GM21360 (cell line): Measurements from ENCODE around the gene KCNJ12.
"Not testable (repeated sequence)": the region's sequence is repeated elsewhere in the genome, so short reads cannot be mapped to it uniquely, and the experiment has no call there.

Experiments
- ATAC-seq: cut with Tn5 transposase; IDR thresholded peaks from one replicate; pipeline ENCODE4 v1.9.1; 2021; ENCODE audit warnings: mild to moderate bottlenecking, moderate library complexity; ENCODE audit not compliant: unreplicated experiment

KCNJ12 gene

DNA sequence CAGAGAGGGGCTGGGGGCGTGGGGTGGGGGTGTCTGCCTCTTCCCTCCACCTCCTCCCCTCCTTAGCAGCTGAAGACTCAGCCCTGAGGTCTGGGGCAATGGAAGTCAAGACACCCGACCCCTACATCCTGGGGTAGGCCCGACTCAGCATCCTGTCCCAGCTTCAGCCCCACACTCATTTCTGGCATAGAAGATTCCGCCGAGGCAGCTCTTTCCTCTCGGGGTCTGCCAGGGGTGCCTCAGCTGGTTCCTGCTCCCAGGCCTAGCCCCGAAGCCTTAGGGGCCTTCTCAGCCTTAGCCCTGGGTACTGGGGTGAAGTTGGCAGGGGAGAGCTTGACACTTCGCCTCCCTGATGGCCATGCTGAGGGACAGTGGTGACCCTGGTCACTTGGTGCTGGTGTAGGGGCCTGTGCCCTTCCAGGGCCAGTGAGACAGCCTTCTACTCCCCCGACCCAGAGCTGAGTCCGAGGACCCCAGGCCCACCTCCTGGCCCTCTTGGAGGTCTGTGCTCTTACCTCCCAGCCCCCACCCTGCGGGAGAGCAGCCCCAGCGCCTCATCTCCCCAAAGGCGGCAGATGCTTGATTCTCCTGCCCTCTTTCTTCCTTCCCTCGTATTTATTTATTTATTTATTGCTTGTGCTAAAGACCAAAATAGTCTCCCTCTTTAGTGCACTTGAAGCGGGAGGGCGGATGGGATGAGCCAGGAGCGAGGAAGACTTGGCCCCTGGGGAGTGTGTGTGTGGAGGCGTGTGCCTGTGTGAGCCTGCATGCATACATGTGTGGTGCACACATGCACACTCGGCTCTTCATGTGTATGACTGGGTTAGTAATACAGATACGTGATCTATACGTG lies 42.5 kb downstream of the KCNJ12 start:
- no peak for ATAC-seq

DNA sequence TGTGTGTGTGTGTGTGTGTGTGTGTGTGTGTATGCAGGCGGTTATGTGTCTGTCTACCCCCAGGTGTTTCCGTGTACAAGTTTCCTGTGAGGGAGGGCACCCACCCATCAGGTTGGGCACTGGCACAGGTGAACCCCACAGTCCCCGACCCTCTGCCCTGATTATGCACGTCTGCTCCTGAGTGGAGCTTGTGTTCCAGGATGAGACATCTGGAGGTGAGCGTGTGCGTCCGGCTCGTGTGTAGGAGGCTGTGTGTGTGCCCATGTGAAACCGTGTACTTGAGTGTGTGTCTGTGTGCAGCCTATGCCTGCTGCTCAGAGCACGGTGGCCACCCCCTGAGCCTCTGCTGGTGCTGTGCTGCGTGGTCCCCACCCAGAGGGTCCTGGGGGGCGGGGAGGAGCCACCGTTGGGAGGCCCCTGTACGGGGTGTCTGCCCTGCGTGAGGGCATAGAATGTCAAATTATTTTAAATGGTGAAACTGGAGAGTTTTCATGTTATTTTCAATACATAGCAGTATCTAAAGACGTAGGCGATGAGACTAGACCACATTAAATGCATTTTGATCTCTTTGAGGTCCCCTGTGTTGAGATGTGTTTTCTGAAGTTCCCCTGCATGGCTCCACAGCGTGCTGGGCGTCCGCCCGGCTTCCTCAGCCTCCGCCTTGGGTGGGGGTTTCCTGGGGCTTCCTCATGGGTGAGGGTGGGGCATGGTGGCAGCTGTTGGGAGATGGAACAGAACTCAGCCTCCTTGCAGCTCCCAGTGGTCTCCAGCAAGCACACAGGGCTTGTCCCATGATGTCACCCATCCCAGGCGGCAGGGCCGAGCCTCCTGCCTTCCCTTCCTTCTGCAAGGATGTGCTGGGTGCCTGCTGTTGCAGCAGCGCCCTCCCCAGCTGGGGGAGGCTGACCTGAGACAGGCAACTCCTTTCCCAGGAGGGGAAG lies 43.4 kb downstream of the KCNJ12 start:
- no peak for ATAC-seq

DNA sequence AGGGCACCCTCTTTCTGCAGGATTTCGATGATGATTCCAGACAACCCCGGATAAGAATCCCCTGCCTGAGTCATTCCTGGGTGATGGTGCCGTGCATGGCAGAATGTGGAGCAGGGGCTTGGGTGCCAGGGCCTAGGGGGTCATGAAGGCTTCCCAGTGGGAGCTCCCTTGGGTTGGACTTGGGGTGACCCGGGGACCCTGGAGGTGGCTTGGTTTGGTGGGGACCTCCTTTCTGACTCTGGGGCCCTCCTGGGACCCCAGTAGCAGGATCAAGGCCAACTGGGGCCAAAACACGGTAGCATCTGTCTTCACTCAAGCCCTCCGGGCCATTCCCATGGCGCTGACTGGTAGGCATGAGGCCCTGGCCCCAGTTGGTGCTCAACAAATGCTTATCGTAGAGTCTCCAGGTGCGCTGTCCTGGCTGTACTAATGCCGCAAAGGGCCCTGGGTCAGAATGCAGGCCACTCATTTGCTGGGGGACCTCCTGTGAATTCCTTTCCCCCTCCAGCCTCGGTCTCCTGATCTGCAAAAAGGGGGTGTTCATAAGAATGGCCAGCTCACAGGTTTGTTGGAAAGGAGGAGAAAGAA lies 44.4 kb downstream of the KCNJ12 start:
- not testable (repeated sequence) for ATAC-seq

DNA sequence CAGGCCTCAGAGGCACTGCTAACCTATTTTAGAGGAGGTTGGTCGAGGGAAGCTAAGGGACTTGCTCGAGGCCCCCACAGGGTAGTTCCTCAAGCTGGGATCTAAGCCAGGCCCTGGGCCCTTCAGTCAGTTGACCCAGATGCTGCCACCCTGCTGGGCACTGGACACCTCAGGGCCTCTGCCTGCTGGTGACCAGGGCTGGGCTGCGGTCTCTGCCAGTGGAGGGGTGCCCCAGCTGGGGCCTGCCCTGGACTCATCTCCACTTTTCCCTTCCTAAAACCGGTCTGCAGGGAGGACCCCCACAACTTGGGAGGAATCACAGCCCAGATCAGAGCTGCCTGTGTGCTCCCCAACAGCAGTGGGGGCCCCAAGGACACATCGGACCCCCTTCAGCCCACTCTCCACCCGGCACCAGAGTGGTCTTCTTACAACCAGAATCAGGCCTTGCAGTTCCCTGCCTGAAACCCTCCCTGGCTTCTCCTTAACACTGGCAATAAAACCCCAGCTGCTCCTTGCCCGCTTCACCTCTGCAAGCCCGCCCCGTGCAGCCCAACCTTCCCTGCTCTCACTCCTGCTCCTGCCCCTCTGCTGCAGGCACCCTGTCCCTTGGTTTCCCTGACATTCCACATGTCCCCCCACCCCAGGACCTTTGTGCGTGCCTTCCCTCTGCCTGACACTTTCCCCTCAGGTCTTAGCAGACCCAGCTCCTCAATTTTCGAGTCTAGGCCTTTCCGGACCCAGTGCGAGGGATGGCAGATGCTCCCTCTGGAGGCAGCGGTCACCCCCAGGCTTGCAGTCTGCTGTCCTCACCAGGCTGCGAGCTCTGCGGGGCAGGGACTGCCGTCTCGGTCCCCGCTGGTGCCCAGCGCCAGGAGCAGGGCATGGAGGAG lies 45.5 kb downstream of the KCNJ12 start:
- ATAC-seq = not testable (repeated sequence)

DNA sequence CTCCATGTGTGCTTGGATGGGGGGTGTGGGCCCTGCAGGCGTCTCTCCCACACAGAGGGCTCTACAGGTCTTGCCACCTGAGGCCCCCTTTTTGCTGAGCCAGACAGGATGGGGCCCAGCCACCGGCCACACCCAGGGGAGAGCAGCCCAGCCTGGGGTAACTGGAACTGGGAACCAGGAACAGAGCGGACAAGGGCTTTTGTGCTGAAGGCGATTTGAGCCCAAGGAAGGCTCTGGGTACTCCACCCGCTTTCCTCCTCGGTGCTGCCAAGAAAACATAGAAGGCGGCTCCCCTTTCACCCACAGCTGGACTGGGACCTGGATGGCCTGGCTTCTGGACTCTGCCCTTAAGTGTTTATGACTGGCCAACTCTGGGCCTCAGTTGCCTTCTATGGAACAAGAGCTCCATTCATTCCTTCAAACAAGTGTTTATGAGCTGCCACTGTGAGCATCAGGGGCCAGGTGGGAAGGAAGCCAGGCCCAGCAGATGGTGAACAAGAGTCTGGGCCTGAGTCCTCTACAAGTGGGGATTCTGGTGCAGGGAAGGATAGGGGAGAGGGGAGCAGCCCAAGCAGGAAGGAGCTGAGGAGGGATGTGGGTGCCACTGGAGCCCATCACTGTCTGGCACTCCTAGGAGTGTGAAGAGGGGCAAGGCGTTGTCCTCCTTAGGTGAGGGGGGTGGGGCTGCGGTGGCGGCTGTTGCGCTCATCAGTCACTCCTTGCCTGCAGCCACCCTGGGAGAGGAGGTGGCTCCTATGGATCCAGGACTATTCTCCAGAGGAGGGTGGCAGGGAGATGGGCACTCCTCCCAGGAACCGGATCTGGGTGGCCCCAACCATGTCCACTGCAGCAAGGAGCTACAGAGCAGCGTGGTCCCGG lies 46.4 kb downstream of the KCNJ12 start:
- not testable (repeated sequence) for ATAC-seq

DNA sequence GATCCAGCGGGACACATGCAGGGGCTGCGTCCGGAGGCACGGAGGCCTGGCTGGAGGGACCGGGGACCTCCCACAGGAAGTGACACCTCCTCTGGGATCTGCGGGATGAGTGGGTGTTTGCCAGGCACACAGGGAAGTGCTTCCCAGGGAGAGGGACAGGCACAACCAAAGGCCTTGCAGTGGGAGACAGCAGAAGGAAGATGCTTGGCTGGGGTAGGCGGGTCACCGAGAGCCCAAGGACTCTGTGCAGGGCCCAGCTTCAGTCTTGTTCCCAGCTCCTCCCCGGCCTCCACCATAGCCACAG lies 47.0 kb downstream of the KCNJ12 start:
- not testable (repeated sequence) for ATAC-seq

DNA sequence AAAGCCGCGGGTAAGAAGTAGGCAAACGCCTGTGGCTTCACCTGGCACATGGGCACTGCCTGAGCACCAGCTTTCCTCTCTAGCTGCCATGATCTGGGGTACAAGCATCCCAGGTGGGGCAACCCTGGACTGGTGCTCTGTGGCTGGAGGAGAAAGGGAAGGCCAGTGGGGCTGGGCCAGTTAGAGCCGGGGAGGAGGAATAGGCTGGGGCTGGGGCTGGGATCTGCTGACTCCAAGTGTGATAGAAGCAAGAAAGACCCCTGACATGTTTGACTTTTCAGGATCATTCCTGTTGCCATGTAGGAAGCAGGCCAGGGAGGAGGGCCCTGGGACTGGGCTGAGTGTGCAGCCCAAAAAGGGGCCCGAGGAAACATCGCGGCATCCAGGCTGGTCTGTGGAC lies 48.5 kb downstream of the KCNJ12 start:
- ATAC-seq = not testable (repeated sequence)

DNA sequence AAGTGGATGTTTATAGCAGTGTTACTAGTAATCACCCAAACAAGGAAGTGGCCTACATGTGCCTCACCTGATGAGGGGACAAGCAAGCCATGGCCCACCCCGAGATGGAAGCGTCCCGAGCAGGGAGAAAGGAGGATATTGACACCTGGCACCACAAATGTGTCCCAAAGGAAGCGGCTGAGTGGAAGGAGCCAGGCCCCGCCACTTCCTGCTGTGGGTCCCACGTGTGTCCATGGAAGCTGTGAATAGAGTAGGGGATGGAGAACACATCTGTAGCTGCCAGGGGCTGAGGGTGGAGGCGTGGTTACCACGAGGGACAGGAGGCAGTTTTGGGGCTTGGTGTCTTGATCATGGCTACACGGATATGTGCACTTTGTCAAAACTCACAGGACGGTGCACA lies 49.2 kb downstream of the KCNJ12 start:
- no peak for ATAC-seq

DNA sequence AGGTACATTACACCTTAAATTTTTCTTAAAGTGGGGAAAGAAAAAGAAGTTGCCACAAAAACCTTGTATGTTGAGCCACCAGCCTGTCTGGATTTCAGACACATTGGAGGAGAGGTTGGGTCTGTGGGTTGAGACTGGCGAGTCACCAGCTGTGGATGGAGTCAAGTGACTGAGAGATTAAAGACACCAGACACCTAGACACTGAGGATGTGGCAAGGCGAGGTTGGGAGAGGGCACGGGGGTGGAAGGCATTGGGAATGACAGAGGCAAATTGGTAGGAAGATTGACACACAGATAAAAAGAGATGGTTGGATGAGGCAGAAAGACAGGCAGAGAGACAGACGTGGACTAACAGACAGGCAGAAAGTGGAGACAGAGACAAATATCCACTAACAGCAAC lies 49.6 kb downstream of the KCNJ12 start:
- no peak for ATAC-seq

DNA sequence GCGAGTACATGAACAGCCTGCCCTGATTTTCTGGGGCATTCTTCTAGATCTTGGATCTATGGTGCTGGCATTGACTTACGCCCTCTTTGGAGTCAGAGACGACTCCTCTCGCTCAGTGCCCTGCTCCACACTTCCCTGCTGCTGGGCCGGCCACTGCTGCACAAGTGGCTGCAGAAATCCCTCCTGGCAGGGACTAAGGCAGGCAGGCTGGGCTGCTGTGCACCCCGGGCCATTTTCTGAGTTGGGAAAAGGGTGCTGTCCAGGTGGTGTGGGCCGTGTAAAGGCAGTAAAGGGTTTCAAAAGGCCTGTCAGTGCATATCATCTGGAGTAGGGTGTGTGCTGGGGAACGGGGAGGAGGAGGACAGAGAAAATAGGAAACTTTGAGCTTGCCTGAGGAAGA lies 50.1 kb downstream of the KCNJ12 start:
- not testable (repeated sequence) for ATAC-seq

DNA sequence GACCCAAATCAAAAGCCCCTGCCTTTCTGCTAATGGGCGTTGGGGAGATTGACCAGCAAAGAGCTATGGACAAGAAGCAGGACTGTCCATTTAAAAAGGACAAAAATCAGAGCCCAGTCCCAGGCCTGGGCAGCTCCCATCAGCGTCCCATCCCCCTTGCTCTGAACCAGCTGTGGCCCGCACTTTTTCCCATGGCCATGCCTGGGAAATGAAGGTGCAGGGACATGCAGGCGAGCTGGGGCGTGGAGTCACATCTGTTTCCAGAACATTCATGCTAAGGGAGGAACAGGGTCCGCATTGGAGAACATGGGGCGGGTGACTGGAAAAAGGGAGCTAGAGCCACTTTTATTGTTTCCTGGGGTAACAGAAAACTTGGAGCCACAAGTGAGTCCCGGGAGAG lies 50.7 kb downstream of the KCNJ12 start:
- not testable (repeated sequence) for ATAC-seq

DNA sequence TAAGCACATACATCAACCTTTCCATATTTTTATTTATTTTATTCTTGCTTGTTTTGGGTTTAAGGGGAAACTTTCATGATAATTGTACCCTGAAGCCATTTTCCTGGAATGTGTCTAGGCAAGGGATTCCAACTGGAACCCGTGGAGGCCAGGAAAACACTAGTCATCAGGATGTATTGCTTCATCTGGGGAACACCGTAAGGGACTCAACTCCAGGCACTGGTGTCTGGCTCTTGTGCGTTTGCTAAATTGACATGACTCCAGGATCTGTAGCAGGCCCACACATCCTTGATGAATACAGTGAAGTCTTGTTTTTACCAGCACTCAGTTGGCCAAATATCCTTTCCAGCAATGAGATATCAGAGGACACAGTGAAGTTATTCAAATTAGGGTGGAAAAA lies 51.6 kb downstream of the KCNJ12 start:
- ATAC-seq = not testable (repeated sequence)

DNA sequence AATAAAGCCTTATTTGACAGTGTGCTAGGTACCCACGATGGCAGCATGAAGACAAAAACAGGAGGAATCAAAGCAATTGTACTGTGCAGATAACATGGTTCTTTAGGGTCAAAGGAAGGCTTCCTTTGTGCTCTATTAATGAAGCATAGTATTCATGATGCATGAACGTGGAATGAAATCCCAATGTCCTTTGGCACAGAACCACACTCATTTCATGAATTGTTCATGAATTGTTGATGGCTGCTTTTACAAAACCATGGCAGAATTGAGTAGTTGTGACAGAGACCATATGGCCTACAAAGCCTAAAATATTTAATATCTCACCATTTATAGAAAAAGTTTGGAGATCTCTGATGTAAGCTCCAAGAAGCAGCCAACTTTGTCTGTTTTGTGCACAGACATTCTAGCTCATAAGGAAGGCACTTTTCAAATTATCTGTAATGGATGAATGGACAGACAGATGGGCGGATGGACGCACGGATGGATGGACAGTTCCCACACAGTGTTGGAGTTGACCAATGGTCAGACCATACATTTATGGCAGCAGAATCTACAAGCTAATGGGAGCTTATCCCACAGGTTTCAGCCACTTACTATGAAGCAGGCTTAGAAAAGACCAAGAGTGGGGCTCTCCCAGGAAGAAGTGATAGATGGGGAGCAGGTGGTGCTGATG lies 52.7 kb downstream of the KCNJ12 start:
- ATAC-seq = not testable (repeated sequence)

DNA sequence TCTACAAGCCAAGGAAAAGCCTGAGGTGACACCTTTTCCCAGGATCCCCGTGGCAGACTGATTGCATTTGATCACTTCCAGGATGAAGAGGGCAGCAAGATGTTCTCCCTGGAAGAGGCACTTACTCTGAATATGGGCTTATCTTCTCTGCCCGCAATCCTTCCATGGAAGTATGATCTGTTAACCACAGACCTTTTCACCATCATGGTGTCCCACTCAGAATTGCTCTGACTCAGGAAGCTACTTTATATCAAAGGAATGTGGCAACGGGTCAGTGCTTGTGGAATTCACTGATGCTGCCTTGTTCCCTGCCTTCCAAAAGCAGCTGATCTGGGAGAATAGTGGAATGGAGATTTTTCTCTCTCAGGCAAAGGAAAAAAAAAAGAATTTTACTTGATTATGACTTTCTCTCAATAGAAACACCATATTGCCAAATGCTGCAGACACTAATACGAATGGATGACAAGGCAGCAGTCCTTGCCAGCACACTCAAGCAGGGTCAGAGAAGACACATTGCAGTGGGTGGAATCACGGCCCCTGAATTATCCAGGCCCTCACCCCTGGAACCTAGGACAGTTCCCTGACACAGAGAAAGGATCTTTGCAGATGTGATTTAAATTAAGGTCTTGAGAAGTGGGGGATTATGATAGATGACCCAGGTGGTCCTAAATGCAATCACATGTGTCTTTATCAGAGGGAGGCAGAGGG lies 53.9 kb downstream of the KCNJ12 start:
- not testable (repeated sequence) for ATAC-seq

DNA sequence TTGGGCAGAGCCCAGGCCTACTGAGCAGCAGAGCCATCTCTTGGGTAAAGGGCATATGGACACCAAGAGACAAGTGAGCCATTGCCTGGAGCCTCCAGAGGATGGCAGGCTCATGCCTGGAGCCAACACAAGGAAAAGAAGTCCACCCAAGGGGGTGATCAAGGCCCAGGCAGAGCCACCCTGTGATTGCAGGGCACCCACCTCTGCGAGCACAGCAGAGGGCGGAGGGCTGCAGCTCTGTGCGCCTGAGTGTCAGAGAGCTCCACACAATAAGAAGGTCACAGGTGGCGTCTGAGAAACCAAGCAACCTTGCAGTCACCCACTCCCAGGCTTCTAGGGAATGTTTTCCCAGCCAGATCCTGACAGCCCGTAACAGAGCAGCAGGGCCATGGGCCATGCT lies 57.8 kb downstream of the KCNJ12 start:
- not testable (repeated sequence) for ATAC-seq

DNA sequence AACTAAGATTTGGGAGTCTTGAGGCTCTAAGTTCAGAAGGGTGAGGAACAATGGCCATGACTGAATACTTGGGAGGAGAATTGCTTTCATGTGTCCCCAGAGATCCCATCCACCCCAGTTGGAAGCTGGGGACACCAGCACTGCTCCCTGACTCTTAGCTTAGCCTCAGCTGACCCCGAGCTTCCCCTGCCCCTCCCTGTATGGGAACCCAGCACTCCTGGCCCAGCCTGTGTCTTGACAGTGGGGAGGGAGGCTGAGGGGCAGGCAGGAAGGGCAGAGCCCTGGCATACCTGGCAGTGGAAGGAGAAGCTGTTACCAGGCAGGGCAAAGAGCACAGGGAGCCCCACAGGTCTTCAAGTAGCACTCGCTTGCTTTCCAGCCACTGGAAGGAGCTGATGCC lies 58.8 kb downstream of the KCNJ12 start:
- not testable (repeated sequence) for ATAC-seq

DNA sequence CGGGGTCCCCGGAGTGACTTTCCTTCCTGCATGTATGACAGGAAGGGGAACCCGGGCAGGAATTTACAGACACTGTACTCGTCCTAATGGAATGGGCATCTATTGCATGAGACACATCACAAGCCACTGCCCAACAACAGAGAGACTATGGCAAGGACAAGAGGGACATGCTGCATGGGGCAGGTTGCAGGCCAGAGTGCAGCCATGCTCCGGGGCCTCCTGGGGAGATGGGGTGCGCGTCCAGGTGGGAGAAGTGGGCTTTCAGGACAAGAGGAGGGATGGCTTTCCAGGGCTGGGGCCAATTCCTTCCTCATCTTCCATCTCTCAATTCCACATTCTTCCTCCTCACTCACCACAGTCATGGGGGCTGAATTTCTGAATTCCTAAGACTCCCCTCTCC lies 60.3 kb downstream of the KCNJ12 start:
- not testable (repeated sequence) for ATAC-seq
